ENCODE data around the gene C10orf71. TPM values are rescaled to one million over a fixed set of nuclear protein-coding genes. Genes with fewer than 3 reads are reported as not detected.

The C10orf71 gene
- total and polyA plus RNA-seq, 11 donors = 6.6 to 228 (median 112) TPM

GRCh38 chr10:49368256-49368655, 69.3 kb downstream of the C10orf71 start:
- TF ChIP-seq POLR2A (IDR thresholded peaks at IDR 0.05) = no peak
- TF ChIP-seq, protein P1, sequence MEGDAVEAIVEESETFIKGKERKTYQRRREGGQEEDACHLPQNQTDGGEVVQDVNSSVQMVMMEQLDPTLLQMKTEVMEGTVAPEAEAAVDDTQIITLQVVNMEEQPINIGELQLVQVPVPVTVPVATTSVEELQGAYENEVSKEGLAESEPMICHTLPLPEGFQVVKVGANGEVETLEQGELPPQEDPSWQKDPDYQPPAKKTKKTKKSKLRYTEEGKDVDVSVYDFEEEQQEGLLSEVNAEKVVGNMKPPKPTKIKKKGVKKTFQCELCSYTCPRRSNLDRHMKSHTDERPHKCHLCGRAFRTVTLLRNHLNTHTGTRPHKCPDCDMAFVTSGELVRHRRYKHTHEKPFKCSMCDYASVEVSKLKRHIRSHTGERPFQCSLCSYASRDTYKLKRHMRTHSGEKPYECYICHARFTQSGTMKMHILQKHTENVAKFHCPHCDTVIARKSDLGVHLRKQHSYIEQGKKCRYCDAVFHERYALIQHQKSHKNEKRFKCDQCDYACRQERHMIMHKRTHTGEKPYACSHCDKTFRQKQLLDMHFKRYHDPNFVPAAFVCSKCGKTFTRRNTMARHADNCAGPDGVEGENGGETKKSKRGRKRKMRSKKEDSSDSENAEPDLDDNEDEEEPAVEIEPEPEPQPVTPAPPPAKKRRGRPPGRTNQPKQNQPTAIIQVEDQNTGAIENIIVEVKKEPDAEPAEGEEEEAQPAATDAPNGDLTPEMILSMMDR (IDR thresholded peaks at IDR 0.05) = no peak
- 80 to 90% (median 89%) methylated on average over 2 to 4 of the region's 4 CpGs for WGBS, 4 donors
- peaks cover 0 to 6% (median 0%) of the 10 kb centered on the region in 9 donors for H3K27me3 ChIP-seq
- H3K9me3 ChIP-seq = no peaks in the 10 kb centered on the region
- no peaks in the 10 kb centered on the region for H3K4me1 ChIP-seq
- intact Hi-C loops (cut with DNase I) = loop anchor here in 4 of 10 donors (5.0 to 10.0 kb wide), 3 partner anchors 143 to 386 kb away; no protein-coding TSS in a partner anchor
- no peak overlapping the region for H3K27ac ChIP-seq
- H3K4me3 ChIP-seq = no peak overlapping the region
- no peak for DNase-seq
- no peak for ATAC-seq
- no peaks in the 10 kb centered on the region for H3K36me3 ChIP-seq

DNA sequence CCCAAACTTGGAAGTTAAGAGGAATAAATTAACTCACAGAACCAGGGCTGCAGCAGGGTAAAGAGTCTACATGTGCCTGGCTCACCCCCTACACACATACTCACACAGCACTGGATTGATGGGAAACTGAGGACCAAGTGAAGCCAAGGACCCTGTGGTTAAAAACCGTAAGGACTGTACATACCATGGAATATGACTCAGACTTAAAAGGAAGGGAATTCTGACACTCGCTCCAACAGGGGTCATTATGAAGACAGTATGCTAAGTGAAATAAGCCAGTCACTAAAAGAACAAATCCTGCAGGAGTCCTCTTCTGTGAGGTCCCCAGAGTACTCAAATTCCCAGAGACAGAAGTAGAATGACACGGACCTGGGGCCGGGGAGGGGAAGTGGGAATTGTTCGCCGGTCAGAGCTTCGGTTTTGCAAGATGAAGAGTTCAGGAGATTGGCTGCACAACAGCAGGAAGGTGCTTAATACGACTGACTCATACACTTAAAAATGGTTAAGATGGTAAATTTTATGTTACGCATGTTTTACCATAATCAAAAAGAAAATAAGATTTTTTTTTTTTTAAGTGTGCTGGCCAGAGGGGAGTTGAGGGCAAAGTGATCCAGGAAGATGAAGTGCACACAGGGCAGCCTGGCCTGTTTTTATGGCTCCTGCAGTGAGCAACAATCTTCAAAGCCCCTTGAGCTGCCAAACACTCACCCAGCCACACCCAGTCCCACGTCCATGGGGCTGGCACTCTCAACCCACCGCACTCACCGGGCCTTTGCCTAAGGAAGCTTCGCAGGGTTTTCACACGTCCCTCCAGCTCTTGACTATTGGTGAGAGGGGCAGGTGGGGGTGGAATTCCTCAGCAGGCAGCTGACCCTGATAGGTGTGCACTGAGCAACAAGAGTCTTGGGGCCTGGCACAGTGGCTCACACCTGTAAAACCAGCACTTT, 70.5 kb downstream of the C10orf71 start:
- WGBS, 4 donors = 76 to 81% (median 78%) methylated on average over 14 of the region's 14 CpGs
- Histone ChIP-seq H3K27ac (no peak overlapping the region), H3K27me3 (peaks cover 0 to 6% (median 0%) of the 10 kb centered on the region in 9 donors), H3K4me1 (no peaks in the 10 kb centered on the region), H3K36me3 (no peaks in the 10 kb centered on the region), H3K9me3 (no peaks in the 10 kb centered on the region), H3K4me3 (no peak overlapping the region)
- no peak for ATAC-seq
- no peak for DNase-seq
- TF ChIP-seq POLR2A (IDR thresholded peaks at IDR 0.05) = no peak
- TF ChIP-seq, protein P1 (IDR thresholded peaks at IDR 0.05) = no peak
- intact Hi-C loops (cut with DNase I) = loop anchor here in 4 of 10 donors (5.0 to 10.0 kb wide), 3 partner anchors 145 to 387 kb away; no protein-coding TSS in a partner anchor

- TF ChIP-seq POLR2A (IDR thresholded peaks at IDR 0.05) = no peak
- TF ChIP-seq, protein P1 (IDR thresholded peaks at IDR 0.05) = no peak
- Histone ChIP-seq H3K27ac (no peak overlapping the region), H3K9me3 (no peaks in the 10 kb centered on the region), H3K27me3 (peaks cover 0 to 6% (median 0%) of the 10 kb centered on the region in 9 donors), H3K4me3 (no peak overlapping the region), H3K4me1 (no peaks in the 10 kb centered on the region), H3K36me3 (no peaks in the 10 kb centered on the region)
- DNase-seq (no peak), ATAC-seq (no peak)
- WGBS, 4 donors = 78 to 88% (median 82%) methylated on average over 8 of the region's 8 CpGs
- intact Hi-C loops (cut with DNase I) = no loop called here
Measured at GRCh38 chr10:49370326-49371100, 71.5 kb downstream of the C10orf71 start.

GRCh38 chr10:49371967-49372366, 73.0 kb downstream of the C10orf71 start:
- Histone ChIP-seq H3K36me3 (no peaks in the 10 kb centered on the region), H3K4me1 (peaks cover 0 to 4% (median 0%) of the 10 kb centered on the region in 12 donors), H3K9me3 (no peaks in the 10 kb centered on the region), H3K27ac (no peak overlapping the region), H3K4me3 (no peak overlapping the region), H3K27me3 (peaks cover 0 to 6% (median 0%) of the 10 kb centered on the region in 9 donors)
- DNase-seq (no peak), ATAC-seq (no peak)
- intact Hi-C loops (cut with DNase I) = no loop called here
- TF ChIP-seq, protein P1 (IDR thresholded peaks at IDR 0.05) = no peak
- no peak for TF ChIP-seq POLR2A (IDR thresholded peaks at IDR 0.05)
- WGBS, 4 donors = 72 to 80% (median 75%) methylated on average over 3 of the region's 3 CpGs

Data from heart left ventricle (tissue), 16 donors.